ENCODE measurements around the gene CLCF1. TPM values are rescaled to one million over a fixed set of nuclear protein-coding genes. Genes with fewer than 3 reads are reported as not detected.

Gene CLCF1
- 10 to 100 TPM in 1 of 4 donors, 1 to 10 TPM in 3; 6.1 to 21.7 (median 9.4) TPM for total RNA-seq

- ATAC-seq, result peak; percentile 64
- Histone ChIP-seq H3K27me3 (no peaks in the 10 kb centered on the region), H3K9me3 (no peaks in the 10 kb centered on the region), H3K27ac (peak within 1 kb of the TSS; percentile 87 to 99 (median 99)), H3K4me1 (peaks cover 0 to 72% (median 42%) of the 10 kb centered on the region in 3 donors), H3K4me3 (peak within 1 kb of the TSS; percentile 82 to 94), H3K36me3 (no peaks in the 10 kb centered on the region)
- no peak for TF ChIP-seq EP300 (IDR thresholded peaks at IDR 0.05)
- TF ChIP-seq POLR2A (IDR thresholded peaks at IDR 0.05), result peak; percentile 17 to 37
- TF ChIP-seq CTCF (IDR thresholded peaks at IDR 0.05), result peak in 2 of 4 experiments; percentile 3 to 8
- no peak for TF ChIP-seq POLR2AphosphoS5 (IDR thresholded peaks at IDR 0.05)
- WGBS, 2 donors (ENCODE audit: low coverage in 1 of 2), result no CpG with 5 or more reads among the region's 76 CpGs
Measured at GRCh38 chr11:67372993-67373647, at the start of gene CLCF1. Gene CLCF1, minus strand, starts transcription at chr11:67373598. Its CDS starts 59 bp downstream, at chr11:67373539.

GRCh38 chr11:67422891-67423290 is 49.5 kb upstream of the CLCF1 start:
- TF ChIP-seq POLR2AphosphoS5 (IDR thresholded peaks at IDR 0.05), result no peak
- TF ChIP-seq EP300 (IDR thresholded peaks at IDR 0.05), result no peak
- TF ChIP-seq CTCF (IDR thresholded peaks at IDR 0.05), result no peak
- TF ChIP-seq POLR2A (IDR thresholded peaks at IDR 0.05), result no peak

GRCh38 chr11:67421430-67422031 is 48.1 kb upstream of the CLCF1 start:
- Histone ChIP-seq H3K27ac (peak overlapping the region in 3 of 4 donors; percentile 88 to 91 (median 91)), H3K36me3 (no peaks in the 10 kb centered on the region), H3K27me3 (no peaks in the 10 kb centered on the region), H3K9me3 (no peaks in the 10 kb centered on the region), H3K4me3 (peak overlapping the region in 1 of 2 donors; percentile 60), H3K4me1 (peaks cover 0 to 46% (median 9%) of the 10 kb centered on the region in 3 donors)
- 79 to 84% methylated on average over 8 of the region's 22 CpGs for WGBS, 2 donors (ENCODE audit: low coverage in 1 of 2)
- no peak for ATAC-seq
- no peak for TF ChIP-seq EP300 (IDR thresholded peaks at IDR 0.05)
- TF ChIP-seq POLR2A (IDR thresholded peaks at IDR 0.05), result no peak
- no peak for TF ChIP-seq POLR2AphosphoS5 (IDR thresholded peaks at IDR 0.05)
- TF ChIP-seq CTCF (IDR thresholded peaks at IDR 0.05), result no peak

More at GRCh38 chr11:67422891-67423290, 49.5 kb upstream of the CLCF1 start:
- 63 to 81% methylated on average over 4 to 5 of the region's 6 CpGs for WGBS, 2 donors (ENCODE audit: low coverage in 1 of 2)
- Histone ChIP-seq H3K4me1 (peaks cover 0 to 40% (median 11%) of the 10 kb centered on the region in 3 donors), H3K27me3 (no peaks in the 10 kb centered on the region), H3K4me3 (no peak overlapping the region), H3K9me3 (no peaks in the 10 kb centered on the region), H3K27ac (no peak overlapping the region), H3K36me3 (no peaks in the 10 kb centered on the region)
- ATAC-seq, result no peak

- peak overlapping the region; percentile 41 to 91 (median 90) for H3K27ac ChIP-seq
- peaks cover 0 to 53% (median 15%) of the 10 kb centered on the region in 3 donors for H3K4me1 ChIP-seq
- H3K4me3 ChIP-seq, result peak overlapping the region; percentile 35 to 60
- TF ChIP-seq CTCF (IDR thresholded peaks at IDR 0.05) (peak in 1 of 4 experiments; percentile 27), POLR2A (IDR thresholded peaks at IDR 0.05) (peak; percentile 49 to 55), EP300 (IDR thresholded peaks at IDR 0.05) (no peak), POLR2AphosphoS5 (IDR thresholded peaks at IDR 0.05) (peak; percentile 71)
- H3K27me3 ChIP-seq, result no peaks in the 10 kb centered on the region
- ATAC-seq, result peak; percentile 97
- no peaks in the 10 kb centered on the region for H3K9me3 ChIP-seq
- no peaks in the 10 kb centered on the region for H3K36me3 ChIP-seq
- WGBS, 2 donors (ENCODE audit: low coverage in 1 of 2), result 0% methylated on average over 1 to 2 of the region's 97 CpGs
Measured at GRCh38 chr11:67420646-67421429, 47.4 kb upstream of the CLCF1 start.
